Skeletal muscle cell (primary cell): ENCODE measurements around the gene PCK2.

Experiments
- DNase-seq: peaks from one replicate; pipeline ENCODE4 v3.0.0-alpha.2; 2010; ENCODE audit warnings: low read depth
- H3K4me3 ChIP-seq: 2 replicates; pipeline ENCODE4 v1.5.1; 2011; ENCODE audit warnings: low read depth, mild to moderate bottlenecking, control low read depth, low read length, moderate library complexity

PCK2 gene

GRCh38 chr14:24130717-24131548 lies 36.8 kb downstream of the PCK2 start:
- DNase-seq = peak; percentile 50
- H3K4me3 ChIP-seq = no peak overlapping the region

GRCh38 chr14:24131549-24131966 lies 37.4 kb downstream of the PCK2 start:
- H3K4me3 ChIP-seq = peak overlapping the region; percentile 38
- DNase-seq = no peak

GRCh38 chr14:24132061-24132685 lies 38.1 kb downstream of the PCK2 start:
- DNase-seq = no peak
- peak overlapping the region; percentile 38 for H3K4me3 ChIP-seq

- no peak for DNase-seq
- no peak overlapping the region for H3K4me3 ChIP-seq
Observed at GRCh38 chr14:24132976-24133375, 38.9 kb downstream of the PCK2 start.

GRCh38 chr14:24133735-24134134 lies 39.6 kb downstream of the PCK2 start:
- no peak overlapping the region for H3K4me3 ChIP-seq
- no peak for DNase-seq

- H3K4me3 ChIP-seq = peak overlapping the region; percentile 85
- DNase-seq = no peak
Observed at GRCh38 chr14:24135584-24135833, 41.4 kb downstream of the PCK2 start.

GRCh38 chr14:24135834-24136683 lies 41.9 kb downstream of the PCK2 start, which contains the start of gene PSME1:
TSS of gene PSME1 (plus strand) at chr14:24136194. CDS start at chr14:24136263, 69 bp downstream.
- peak within 1 kb of the TSS; percentile 85 for H3K4me3 ChIP-seq
- DNase-seq = peak; percentile 52

GRCh38 chr14:24136684-24137528 lies 42.8 kb downstream of the PCK2 start:
- peak overlapping the region; percentile 85 for H3K4me3 ChIP-seq
- no peak for DNase-seq

GRCh38 chr14:24137529-24138395 lies 43.7 kb downstream of the PCK2 start:
- DNase-seq = no peak
- no peak overlapping the region for H3K4me3 ChIP-seq

GRCh38 chr14:24138396-24139271 lies 44.5 kb downstream of the PCK2 start:
- no peak for DNase-seq
- no peak overlapping the region for H3K4me3 ChIP-seq

GRCh38 chr14:24139272-24139934 lies 45.3 kb downstream of the PCK2 start:
- H3K4me3 ChIP-seq = peak overlapping the region; percentile 81
- DNase-seq = no peak

- peak; percentile 98 for DNase-seq
Observed at GRCh38 chr14:24141097-24141880, 47.2 kb downstream of the PCK2 start, which contains the start of gene EMC9. TSS of gene EMC9 (minus strand) at chr14:24141591. CDS start at chr14:24141304, 287 bp downstream.

GRCh38 chr14:24143511-24143910 lies 49.4 kb downstream of the PCK2 start:
- H3K4me3 ChIP-seq = no peak overlapping the region
- DNase-seq = no peak

More at GRCh38 chr14:24141097-24141880, 47.2 kb downstream of the PCK2 start, which contains the start of gene EMC9:
- H3K4me3 ChIP-seq = peak within 1 kb of the TSS; percentile 81

- DNase-seq = no peak
- H3K4me3 ChIP-seq = no peak overlapping the region
Observed at GRCh38 chr14:24144451-24144850, 50.3 kb downstream of the PCK2 start.

GRCh38 chr14:24145219-24145618 lies 51.1 kb downstream of the PCK2 start:
- peak overlapping the region; percentile 89 for H3K4me3 ChIP-seq
- no peak for DNase-seq
